Transverse colon (tissue), 4 donors: ENCODE measurements around the gene ATF4.

Experiments used
- CTCF ChIP-seq, 5 experiments: fragments of 200-600 bp in 3 of 5; fragments of 450-650 bp in 2 of 5; sonication (generic) in 3 of 5; IDR thresholded peaks; 1 replicate in 2 of 5; 2 replicates in 3 of 5; pipeline ENCODE4 v1.5.1; 2016 to 2017; ENCODE audit warnings: antibody characterized with exemption in 5 of 5, inconsistent platforms in 3 of 5, mild to moderate bottlenecking in 2 of 5, moderate library complexity in 1 of 5
- EP300 ChIP-seq: sonication (generic); formaldehyde crosslinking; IDR thresholded peaks from one replicate; pipeline ENCODE4 v1.6.1; 2017; ENCODE audit warnings: antibody characterized with exemption, low read depth
- POLR2A ChIP-seq: fragments of 450-650 bp; IDR thresholded peaks from one replicate; pipeline ENCODE4 v1.6.1; 2016; ENCODE audit warnings: antibody characterized with exemption, mild to moderate bottlenecking, moderate library complexity
- POLR2AphosphoS5 ChIP-seq, 3 donors: sonication (generic); formaldehyde crosslinking; IDR thresholded peaks; one replicate each; pipeline ENCODE4 v1.6.1; 2016; ENCODE audit warnings: antibody characterized with exemption in 3 of 3

GRCh38 chr22:39524089-39524752, 3.9 kb downstream of the ATF4 start:
- TF ChIP-seq CTCF (IDR thresholded peaks at IDR 0.05) (no peak), POLR2AphosphoS5 (IDR thresholded peaks at IDR 0.05) (no peak), POLR2A (no peak), EP300 (no peak)
